HG02642 (cell line): Measurements from ENCODE around the gene TTC23.
"Not testable (repeated sequence)": the region's sequence is repeated elsewhere in the genome, so short reads cannot be mapped to it uniquely, and the experiment has no call there.

ENCODE experiments used
- ATAC-seq: cut with Tn5 transposase; IDR thresholded peaks from one replicate; pipeline ENCODE4 v1.9.1; 2021; ENCODE audit warnings: mild to moderate bottlenecking; ENCODE audit not compliant: unreplicated experiment, poor library complexity

TTC23 gene

GRCh38 chr15:99250494-99250856 is 1.1 kb upstream of the TTC23 start:
- no peak for ATAC-seq

- ATAC-seq: no peak
Observed at GRCh38 chr15:99250001-99250400, 620 bp upstream of the TTC23 start.

GRCh38 chr15:99248000-99248715 is 1.2 kb downstream of the TTC23 start:
- no peak for ATAC-seq

GRCh38 chr15:99247062-99247461 is 2.3 kb downstream of the TTC23 start:
- ATAC-seq: no peak

GRCh38 chr15:99244306-99244705 is 5.1 kb downstream of the TTC23 start:
- ATAC-seq: no peak

- no peak for ATAC-seq
Observed at GRCh38 chr15:99241752-99242151, 7.6 kb downstream of the TTC23 start.

GRCh38 chr15:99239545-99240198 is 9.7 kb downstream of the TTC23 start:
- ATAC-seq: peak; percentile 90

GRCh38 chr15:99238849-99239248 is 10.5 kb downstream of the TTC23 start:
- ATAC-seq: no peak

- ATAC-seq: not testable (repeated sequence)
Observed at GRCh38 chr15:99234160-99234559, 15.2 kb downstream of the TTC23 start.

GRCh38 chr15:99232740-99233139 is 16.6 kb downstream of the TTC23 start:
- ATAC-seq: no peak

- no peak for ATAC-seq
Observed at GRCh38 chr15:99230867-99231266, 18.5 kb downstream of the TTC23 start.

GRCh38 chr15:99228120-99228770 is 21.1 kb downstream of the TTC23 start:
- no peak for ATAC-seq

GRCh38 chr15:99226802-99227201 is 22.6 kb downstream of the TTC23 start:
- ATAC-seq: no peak

- ATAC-seq: no peak
Observed at GRCh38 chr15:99224372-99225214, 24.8 kb downstream of the TTC23 start.

- ATAC-seq: peak; percentile 71
Observed at GRCh38 chr15:99213187-99213811, 36.1 kb downstream of the TTC23 start.

GRCh38 chr15:99212406-99212805 is 37.0 kb downstream of the TTC23 start:
- no peak for ATAC-seq

- no peak for ATAC-seq
Observed at GRCh38 chr15:99211926-99212325, 37.5 kb downstream of the TTC23 start.

- no peak for ATAC-seq
Observed at GRCh38 chr15:99210334-99210733, 39.0 kb downstream of the TTC23 start.

GRCh38 chr15:99209326-99209725 is 40.1 kb downstream of the TTC23 start:
- no peak for ATAC-seq

GRCh38 chr15:99207672-99208071 is 41.7 kb downstream of the TTC23 start:
- no peak for ATAC-seq
